Measurements from ENCODE around the gene VPS13C. TPM values are rescaled to one million over a fixed set of nuclear protein-coding genes. Genes with fewer than 3 reads are reported as not detected.
A peak's percentile ranks its signal among the peaks of the same experiment; 100 is the strongest.

VPS13C gene
- total and polyA plus RNA-seq, 10 donors = 32.9 to 194 (median 147) TPM

GRCh38 chr15:62090988-62091387 is 30.7 kb upstream of the VPS13C start:
- H3K36me3 ChIP-seq = no peaks in the 10 kb centered on the region
- peaks cover 0 to 9% (median 0%) of the 10 kb centered on the region in 6 donors for H3K4me1 ChIP-seq
- 82 to 94% (median 89%) methylated on average over 7 of the region's 7 CpGs for WGBS, 5 donors
- no peaks in the 10 kb centered on the region for H3K9me3 ChIP-seq
- no peaks in the 10 kb centered on the region for H3K27me3 ChIP-seq (replicated peaks in 1 of 7)
- TF ChIP-seq POLR2AphosphoS5 (IDR thresholded peaks at IDR 0.05) (no peak), POLR2A (IDR thresholded peaks at IDR 0.05) (no peak)
- TF ChIP-seq, protein P1, sequence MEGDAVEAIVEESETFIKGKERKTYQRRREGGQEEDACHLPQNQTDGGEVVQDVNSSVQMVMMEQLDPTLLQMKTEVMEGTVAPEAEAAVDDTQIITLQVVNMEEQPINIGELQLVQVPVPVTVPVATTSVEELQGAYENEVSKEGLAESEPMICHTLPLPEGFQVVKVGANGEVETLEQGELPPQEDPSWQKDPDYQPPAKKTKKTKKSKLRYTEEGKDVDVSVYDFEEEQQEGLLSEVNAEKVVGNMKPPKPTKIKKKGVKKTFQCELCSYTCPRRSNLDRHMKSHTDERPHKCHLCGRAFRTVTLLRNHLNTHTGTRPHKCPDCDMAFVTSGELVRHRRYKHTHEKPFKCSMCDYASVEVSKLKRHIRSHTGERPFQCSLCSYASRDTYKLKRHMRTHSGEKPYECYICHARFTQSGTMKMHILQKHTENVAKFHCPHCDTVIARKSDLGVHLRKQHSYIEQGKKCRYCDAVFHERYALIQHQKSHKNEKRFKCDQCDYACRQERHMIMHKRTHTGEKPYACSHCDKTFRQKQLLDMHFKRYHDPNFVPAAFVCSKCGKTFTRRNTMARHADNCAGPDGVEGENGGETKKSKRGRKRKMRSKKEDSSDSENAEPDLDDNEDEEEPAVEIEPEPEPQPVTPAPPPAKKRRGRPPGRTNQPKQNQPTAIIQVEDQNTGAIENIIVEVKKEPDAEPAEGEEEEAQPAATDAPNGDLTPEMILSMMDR (IDR thresholded peaks at IDR 0.05 in 8 of 11, conservative IDR thresholded peaks at IDR 0.05 in 3 of 11) = no peak
- intact Hi-C loops (cut with DNase I; ENCODE audit: low total_unique reads) = no loop called here
- H3K27ac ChIP-seq = no peak overlapping the region
- H3K4me3 ChIP-seq = no peak overlapping the region
- no peak for DNase-seq

- DNase-seq = no peak
- peaks cover 0 to under 1% (median 0%) of the 10 kb centered on the region in 8 donors for H3K9me3 ChIP-seq
- no peak overlapping the region for H3K4me3 ChIP-seq
- no peaks in the 10 kb centered on the region for H3K36me3 ChIP-seq
- 82 to 92% (median 87%) methylated on average over 2 of the region's 2 CpGs for WGBS, 5 donors
- H3K4me1 ChIP-seq = peaks cover 0 to 9% (median 0%) of the 10 kb centered on the region in 6 donors
- H3K27me3 ChIP-seq (replicated peaks in 1 of 7) = no peaks in the 10 kb centered on the region
- H3K27ac ChIP-seq = no peak overlapping the region
- intact Hi-C loops (cut with DNase I; ENCODE audit: low total_unique reads) = no loop called here
- TF ChIP-seq POLR2AphosphoS5 (IDR thresholded peaks at IDR 0.05) (no peak), POLR2A (IDR thresholded peaks at IDR 0.05) (no peak)
- TF ChIP-seq, protein P1 (IDR thresholded peaks at IDR 0.05 in 8 of 11, conservative IDR thresholded peaks at IDR 0.05 in 3 of 11) = no peak
Observed at GRCh38 chr15:62089616-62090015, 29.4 kb upstream of the VPS13C start.

GRCh38 chr15:62088353-62088693 is 28.1 kb upstream of the VPS13C start:
- peaks cover 0 to 13% (median 9%) of the 10 kb centered on the region in 8 donors for H3K9me3 ChIP-seq
- no peak overlapping the region for H3K27ac ChIP-seq
- H3K4me1 ChIP-seq = peaks cover 0 to 9% (median 0%) of the 10 kb centered on the region in 6 donors
- no peaks in the 10 kb centered on the region for H3K27me3 ChIP-seq (replicated peaks in 1 of 7)
- no peaks in the 10 kb centered on the region for H3K36me3 ChIP-seq
- no peak for DNase-seq
- intact Hi-C loops (cut with DNase I; ENCODE audit: low total_unique reads) = no loop called here
- WGBS, 5 donors = 55 to 81% (median 63%) methylated on average over 1 of the region's 1 CpG
- no peak overlapping the region for H3K4me3 ChIP-seq
- TF ChIP-seq POLR2A (IDR thresholded peaks at IDR 0.05) (no peak), POLR2AphosphoS5 (IDR thresholded peaks at IDR 0.05) (no peak)
- TF ChIP-seq, protein P1 (IDR thresholded peaks at IDR 0.05 in 8 of 11, conservative IDR thresholded peaks at IDR 0.05 in 3 of 11) = no peak

DNA sequence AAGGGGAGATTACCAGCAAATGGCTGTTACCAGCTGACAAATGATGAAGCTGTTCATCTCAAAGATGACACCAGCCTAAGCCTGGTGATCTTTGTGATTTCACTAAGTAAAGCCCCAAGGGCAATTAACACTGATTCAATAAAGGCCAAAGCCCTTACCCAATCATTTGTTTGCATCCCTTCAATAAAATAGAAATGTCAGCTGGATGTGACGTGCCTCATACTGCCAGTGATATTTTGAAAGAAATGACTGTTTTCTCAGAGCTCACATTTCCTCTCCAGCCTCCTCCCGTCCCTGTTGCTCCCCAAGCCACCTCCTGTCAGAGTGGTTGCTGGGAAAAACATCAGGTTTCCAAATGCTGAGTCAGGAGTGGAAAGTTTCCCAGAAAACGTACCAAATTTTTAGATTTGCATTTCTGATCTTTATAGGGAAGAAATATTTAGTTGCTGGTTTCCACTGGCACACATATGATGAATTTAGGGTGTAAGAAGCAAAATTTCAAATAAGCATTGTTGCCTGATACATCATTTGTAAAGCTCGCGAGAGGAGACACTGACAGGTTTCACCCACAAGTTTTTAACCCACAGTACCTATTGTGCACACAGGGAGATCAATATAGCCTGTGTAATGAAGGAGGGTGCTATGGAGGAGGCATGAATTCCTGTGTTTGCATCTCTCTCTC is 27.6 kb upstream of the VPS13C start:
- Histone ChIP-seq H3K4me1 (peaks cover 0 to 9% (median 0%) of the 10 kb centered on the region in 6 donors), H3K4me3 (no peak overlapping the region), H3K36me3 (no peaks in the 10 kb centered on the region), H3K27ac (peak overlapping the region in 1 of 8 donors; percentile 33), H3K27me3 (replicated peaks in 1 of 7) (no peaks in the 10 kb centered on the region), H3K9me3 (peaks cover 0 to 13% (median 9%) of the 10 kb centered on the region in 8 donors)
- intact Hi-C loops (cut with DNase I; ENCODE audit: low total_unique reads) = no loop called here
- TF ChIP-seq, protein P1 (IDR thresholded peaks at IDR 0.05 in 8 of 11, conservative IDR thresholded peaks at IDR 0.05 in 3 of 11) = no peak
- no peak for TF ChIP-seq POLR2AphosphoS5 (IDR thresholded peaks at IDR 0.05)
- TF ChIP-seq POLR2A (IDR thresholded peaks at IDR 0.05) = no peak
- no peak for DNase-seq
- WGBS, 5 donors = 30 to 42% (median 34%) methylated on average over 5 of the region's 5 CpGs

Data from spleen (tissue), 11 donors.